Thoracic aorta (tissue), 2 donors: ENCODE measurements around the gene ARHGEF19. TPM values are rescaled to one million over a fixed set of nuclear protein-coding genes. Genes with fewer than 3 reads are reported as not detected.
"Not testable (repeated sequence)": the region's sequence is repeated elsewhere in the genome, so short reads cannot be mapped to it uniquely, and the experiment has no call there.

Source experiments
- ATAC-seq: fragments of 150-250 bp; one replicate; pipeline ENCODE4 v1.8.0; 2017; ENCODE audit warnings: low read depth; ENCODE audit not compliant: insufficient number of reproducible peaks, low FRiP score
- DNase-seq: peaks from one replicate; pipeline ENCODE4 v3.0.0-alpha.2; 2020; ENCODE audit warnings: low spot score
- H3K27ac ChIP-seq, 2 donors: fragments of 200-600 bp; sonication (generic); 1 replicate in 1 of 2; 2 replicates in 1 of 2; pipeline ENCODE4 v1.5.1; 2016; ENCODE audit warnings: mild to moderate bottlenecking in 2 of 2, moderate library complexity in 2 of 2
- H3K27me3 ChIP-seq: fragments of 200-600 bp; sonication (generic); replicated peaks from 2 replicates; pipeline ENCODE4 v1.6.0; 2016; ENCODE audit warnings: mild to moderate bottlenecking; ENCODE audit not compliant: insufficient read depth
- H3K36me3 ChIP-seq: fragments of 200-600 bp; sonication (generic); one replicate; pipeline ENCODE4 v1.5.1; 2016
- H3K4me1 ChIP-seq, 2 donors: fragments of 200-600 bp; sonication (generic); 1 replicate in 1 of 2; 2 replicates in 1 of 2; pipeline versions ENCODE4 v1.5.1 to v1.6.0; 2016; ENCODE audit warnings: low read depth in 2 of 2, mild to moderate bottlenecking in 1 of 2; ENCODE audit not compliant: control insufficient read depth in 1 of 2
- H3K4me3 ChIP-seq: fragments of 200-600 bp; sonication (generic); 2 replicates; pipeline ENCODE4 v1.5.1; 2016; ENCODE audit warnings: mild to moderate bottlenecking
- H3K9me3 ChIP-seq: fragments of 200-600 bp; sonication (generic); 2 replicates; pipeline ENCODE4 v1.5.1; 2016
- CTCF ChIP-seq: fragments of 200-600 bp; sonication (generic); IDR thresholded peaks from one replicate; pipeline ENCODE4 v1.5.1; 2019; ENCODE audit warnings: antibody characterized with exemption
- total RNA-seq, 2 donors: library from RNA; depleted of rRNA; stranded (reverse); fragments of >200 nt; gene quantifications; one replicate each; pipeline versions ENCODE4 v1.1.0 to v1.2.3, GENCODE V29; 2016

ARHGEF19 gene
- total RNA-seq, 2 donors from 2014 or later = 8.1 to 8.5 TPM

DNA sequence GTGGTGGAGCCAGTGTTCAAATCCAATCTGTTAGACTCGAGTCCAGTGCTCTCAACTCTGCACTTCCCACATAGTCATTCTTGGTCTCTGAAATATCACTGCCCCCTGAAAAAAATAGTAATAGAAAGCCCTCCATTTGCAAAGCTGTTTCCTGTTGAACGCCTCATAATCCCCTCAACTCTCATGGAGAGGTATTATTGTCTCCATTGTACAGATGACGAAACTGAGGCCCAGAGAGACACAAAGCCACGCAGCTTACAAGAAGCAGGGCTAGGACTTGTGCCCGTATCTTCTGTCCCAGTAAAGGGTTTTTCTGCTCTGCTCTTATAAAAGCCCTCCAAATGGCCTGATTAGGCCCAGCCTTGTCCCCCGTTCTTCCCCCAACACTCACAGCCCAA is 6.2 kb upstream of the ARHGEF19 start:
- Histone ChIP-seq H3K9me3 (no peaks in the 10 kb centered on the region), H3K27me3 (no peaks in the 10 kb centered on the region), H3K36me3 (no peaks in the 10 kb centered on the region), H3K27ac (no peak overlapping the region), H3K4me1 (peaks cover 0 to 13% of the 10 kb centered on the region in 2 donors), H3K4me3 (no peak overlapping the region)
- TF ChIP-seq CTCF = no peak
- no peak for DNase-seq
- no peak for ATAC-seq

- DNase-seq (no peak), ATAC-seq (no peak)
- H3K27me3 ChIP-seq = no peaks in the 10 kb centered on the region
- H3K9me3 ChIP-seq = no peaks in the 10 kb centered on the region
- peaks cover 0 to 13% of the 10 kb centered on the region in 2 donors for H3K4me1 ChIP-seq
- H3K36me3 ChIP-seq = no peaks in the 10 kb centered on the region
- H3K27ac ChIP-seq = peak overlapping the region; percentile 1 to 20
- TF ChIP-seq CTCF = no peak
- H3K4me3 ChIP-seq = no peak overlapping the region
These were observed 5.7 kb upstream of the ARHGEF19 start for GRCh38 chr1:16218014-16218673.

DNA sequence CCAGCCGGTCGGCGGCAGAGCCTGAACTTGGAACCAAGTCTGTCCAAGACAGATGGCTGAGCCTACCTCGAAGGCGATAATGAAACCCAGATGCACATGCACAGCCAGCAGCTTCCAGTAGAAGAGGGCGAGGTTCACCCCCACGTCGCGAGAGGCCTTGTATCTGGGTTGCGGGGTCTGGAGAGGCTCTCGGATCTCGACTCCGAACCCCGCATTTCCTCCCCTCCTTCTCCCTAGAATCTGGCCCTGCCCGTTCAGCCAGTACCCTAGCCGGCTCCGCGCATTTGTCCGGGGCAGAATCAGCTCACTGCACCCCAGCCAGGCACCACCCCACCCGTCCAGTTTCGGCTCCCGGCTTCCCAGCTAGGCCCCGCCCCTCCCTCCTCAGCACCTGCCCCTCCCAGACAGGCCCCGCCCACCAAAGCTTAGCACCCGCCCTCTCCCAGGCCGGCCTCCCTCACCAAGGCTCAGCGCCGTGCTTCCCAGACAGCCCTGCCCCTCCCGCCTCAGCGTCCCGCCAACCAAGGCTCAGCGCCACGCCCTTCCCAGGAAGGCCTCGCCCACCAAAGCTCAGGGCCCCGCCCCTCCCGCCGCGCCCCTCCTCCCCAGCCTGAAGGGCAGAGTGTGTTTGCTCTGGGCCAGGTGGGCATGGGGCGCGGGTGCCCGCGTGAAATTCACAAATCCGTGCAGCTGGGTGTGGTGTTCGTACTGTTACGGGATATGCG is 4.8 kb upstream of the ARHGEF19 start:
- H3K27ac ChIP-seq = peak overlapping the region; percentile 1 to 20
- no peaks in the 10 kb centered on the region for H3K27me3 ChIP-seq
- peak overlapping the region; percentile 76 for H3K4me3 ChIP-seq
- ATAC-seq (peak; percentile 96), DNase-seq (peak; percentile 97)
- peaks cover 0 to 13% of the 10 kb centered on the region in 2 donors for H3K4me1 ChIP-seq
- H3K9me3 ChIP-seq = no peaks in the 10 kb centered on the region
- no peak for TF ChIP-seq CTCF
- H3K36me3 ChIP-seq = no peaks in the 10 kb centered on the region

GRCh38 chr1:16215882-16216753 is 3.7 kb upstream of the ARHGEF19 start:
- peak overlapping the region in 1 of 2 donors; percentile 23 for H3K27ac ChIP-seq

GRCh38 chr1:16215240-16215639 is 2.8 kb upstream of the ARHGEF19 start:
- not testable (repeated sequence) for ATAC-seq, H3K27me3 ChIP-seq, H3K36me3 ChIP-seq

More at GRCh38 chr1:16215882-16216753, 3.7 kb upstream of the ARHGEF19 start:
- H3K27me3 ChIP-seq = no peaks in the 10 kb centered on the region
- ATAC-seq (peak; percentile 28), DNase-seq (peak; percentile 67)
- peak overlapping the region; percentile 76 for H3K4me3 ChIP-seq
- TF ChIP-seq CTCF = no peak
- no peaks in the 10 kb centered on the region for H3K9me3 ChIP-seq
- no peaks in the 10 kb centered on the region for H3K36me3 ChIP-seq
- H3K4me1 ChIP-seq = peaks cover 0 to 13% of the 10 kb centered on the region in 2 donors

GRCh38 chr1:16213544-16213943 is 1.1 kb upstream of the ARHGEF19 start:
- H3K36me3 ChIP-seq, DNase-seq, H3K27ac ChIP-seq, H3K9me3 ChIP-seq, H3K27me3 ChIP-seq, ATAC-seq, H3K4me3 ChIP-seq: not testable (repeated sequence)
- peaks cover 0 to 14% of the 10 kb centered on the region in 2 donors for H3K4me1 ChIP-seq

More at GRCh38 chr1:16215240-16215639, 2.8 kb upstream of the ARHGEF19 start:
- H3K4me1 ChIP-seq = peaks cover 0 to 13% of the 10 kb centered on the region in 2 donors
- DNase-seq, H3K4me3 ChIP-seq, H3K9me3 ChIP-seq, H3K27ac ChIP-seq: not testable (repeated sequence)
